22Rv1 (cell line): ENCODE data around the gene CFAP57.

Experiments
- ZFX ChIP-seq: fragments of 450-650 bp; IDR thresholded peaks from 2 replicates; pipeline ENCODE4 v1.6.1; 2017; ENCODE audit warnings: antibody characterized with exemption, borderline replicate concordance
- TF ChIP-seq, protein P1 (sequence below): fragments of 450-650 bp; IDR thresholded peaks from 2 replicates; pipeline ENCODE4 v1.5.1; 2017; ENCODE audit warnings: mild to moderate bottlenecking

DNA sequence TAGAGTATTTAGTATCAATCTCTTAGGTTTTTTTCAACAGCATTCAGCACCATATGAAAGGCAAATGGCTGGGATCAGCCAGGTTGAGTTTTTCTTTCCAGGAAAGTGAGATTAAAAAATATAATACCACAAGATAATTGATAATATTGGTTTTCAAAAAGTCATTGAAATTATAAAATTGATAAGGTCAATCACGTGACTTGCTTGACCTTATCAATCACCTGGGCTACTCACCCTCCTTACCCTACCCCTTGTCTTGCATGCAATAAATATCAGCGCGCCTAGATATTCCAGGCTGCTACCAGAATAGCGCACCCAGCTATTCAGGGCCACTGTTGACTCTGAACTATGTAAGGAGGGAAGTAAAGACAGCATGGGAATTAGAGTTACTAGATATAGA lies 31.5 kb upstream of the CFAP57 start:
- TF ChIP-seq, protein P1, sequence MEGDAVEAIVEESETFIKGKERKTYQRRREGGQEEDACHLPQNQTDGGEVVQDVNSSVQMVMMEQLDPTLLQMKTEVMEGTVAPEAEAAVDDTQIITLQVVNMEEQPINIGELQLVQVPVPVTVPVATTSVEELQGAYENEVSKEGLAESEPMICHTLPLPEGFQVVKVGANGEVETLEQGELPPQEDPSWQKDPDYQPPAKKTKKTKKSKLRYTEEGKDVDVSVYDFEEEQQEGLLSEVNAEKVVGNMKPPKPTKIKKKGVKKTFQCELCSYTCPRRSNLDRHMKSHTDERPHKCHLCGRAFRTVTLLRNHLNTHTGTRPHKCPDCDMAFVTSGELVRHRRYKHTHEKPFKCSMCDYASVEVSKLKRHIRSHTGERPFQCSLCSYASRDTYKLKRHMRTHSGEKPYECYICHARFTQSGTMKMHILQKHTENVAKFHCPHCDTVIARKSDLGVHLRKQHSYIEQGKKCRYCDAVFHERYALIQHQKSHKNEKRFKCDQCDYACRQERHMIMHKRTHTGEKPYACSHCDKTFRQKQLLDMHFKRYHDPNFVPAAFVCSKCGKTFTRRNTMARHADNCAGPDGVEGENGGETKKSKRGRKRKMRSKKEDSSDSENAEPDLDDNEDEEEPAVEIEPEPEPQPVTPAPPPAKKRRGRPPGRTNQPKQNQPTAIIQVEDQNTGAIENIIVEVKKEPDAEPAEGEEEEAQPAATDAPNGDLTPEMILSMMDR: no peak
- no peak for TF ChIP-seq ZFX
